Measurements from ENCODE around the gene KHSRP. TPM values are rescaled to one million over a fixed set of nuclear protein-coding genes. Genes with fewer than 3 reads are reported as not detected.
A peak's percentile ranks its signal among the peaks of the same experiment; 100 is the strongest.

Gene KHSRP
- total RNA-seq: 100 TPM

GRCh38 chr19:6424195-6424938 is at the start of gene KHSRP:
Gene KHSRP, minus strand, starts transcription at chr19:6424811. Its CDS starts 110 bp downstream, at chr19:6424701.
- peak in 2 of 3 donors; percentile 28 to 31 for DNase-seq (ENCODE audit: low read depth in 2 of 3, low spot score in 2 of 3)

- DNase-seq (ENCODE audit: low read depth in 2 of 3, low spot score in 2 of 3): no peak
These were observed 49.0 kb upstream of the KHSRP start for GRCh38 chr19:6473647-6474046.

GRCh38 chr19:6472713-6473112 is 48.1 kb upstream of the KHSRP start:
- no peak for DNase-seq (ENCODE audit: low read depth in 2 of 3, low spot score in 2 of 3)

GRCh38 chr19:6471076-6471475 is 46.5 kb upstream of the KHSRP start:
- no peak for DNase-seq (ENCODE audit: low read depth in 2 of 3, low spot score in 2 of 3)

- DNase-seq (ENCODE audit: low read depth in 2 of 3, low spot score in 2 of 3): no peak
These were observed 45.6 kb upstream of the KHSRP start for GRCh38 chr19:6470173-6470572.

GRCh38 chr19:6467384-6467783 is 42.8 kb upstream of the KHSRP start:
- no peak for DNase-seq (ENCODE audit: low read depth in 2 of 3, low spot score in 2 of 3)

GRCh38 chr19:6466526-6467248 is 42.1 kb upstream of the KHSRP start:
- no peak for DNase-seq (ENCODE audit: low read depth in 2 of 3, low spot score in 2 of 3)

- no peak for DNase-seq (ENCODE audit: low read depth in 2 of 3, low spot score in 2 of 3)
These were observed 41.1 kb upstream of the KHSRP start for GRCh38 chr19:6465663-6466062.

GRCh38 chr19:6465006-6465405 is 40.4 kb upstream of the KHSRP start:
- no peak for DNase-seq (ENCODE audit: low read depth in 2 of 3, low spot score in 2 of 3)

GRCh38 chr19:6464070-6464873 is 39.7 kb upstream of the KHSRP start, which contains the start of gene CRB3:
Gene CRB3, plus strand, starts transcription at chr19:6464271. Its CDS starts 431 bp downstream, at chr19:6464702.
- DNase-seq (ENCODE audit: low read depth in 2 of 3, low spot score in 2 of 3): no peak

GRCh38 chr19:6460099-6460884 is 35.7 kb upstream of the KHSRP start:
- peak; percentile 95 to 99 (median 97) for DNase-seq (ENCODE audit: low read depth in 2 of 3, low spot score in 2 of 3)

GRCh38 chr19:6459262-6460098 is 34.9 kb upstream of the KHSRP start, which contains the start of gene SLC25A23:
Gene SLC25A23, minus strand, starts transcription at chr19:6459792. Its CDS starts 164 bp downstream, at chr19:6459628.
- peak in 2 of 3 donors; percentile 37 to 52 for DNase-seq (ENCODE audit: low read depth in 2 of 3, low spot score in 2 of 3)

GRCh38 chr19:6458695-6459261 is 34.2 kb upstream of the KHSRP start:
- no peak for DNase-seq (ENCODE audit: low read depth in 2 of 3, low spot score in 2 of 3)

GRCh38 chr19:6457958-6458694 is 33.5 kb upstream of the KHSRP start:
- no peak for DNase-seq (ENCODE audit: low read depth in 2 of 3, low spot score in 2 of 3)

- DNase-seq (ENCODE audit: low read depth in 2 of 3, low spot score in 2 of 3): no peak
These were observed 31.3 kb upstream of the KHSRP start for GRCh38 chr19:6455924-6456323.

GRCh38 chr19:6453951-6454565 is 29.4 kb upstream of the KHSRP start:
- no peak for DNase-seq (ENCODE audit: low read depth in 2 of 3, low spot score in 2 of 3)

GRCh38 chr19:6452899-6453298 is 28.3 kb upstream of the KHSRP start:
- no peak for DNase-seq (ENCODE audit: low read depth in 2 of 3, low spot score in 2 of 3)

- DNase-seq (ENCODE audit: low read depth in 2 of 3, low spot score in 2 of 3): no peak
These were observed 27.6 kb upstream of the KHSRP start for GRCh38 chr19:6452223-6452614.

Data from hematopoietic multipotent progenitor cell (in vitro differentiated cells).